K562 (cell line): ENCODE data around the gene MEIS1. TPM values are rescaled to one million over a fixed set of nuclear protein-coding genes. Genes with fewer than 3 reads are reported as not detected.

Experiments used
- ATAC-seq: fragments of 200-7000 bp; cut with Tn5 transposase; 3 replicates; pipeline ENCODE4 v1.9.1; 2020; ENCODE audit warnings: moderate library complexity
- BruUV-seq: library from RNA; stranded (reverse); fragments of 400-500 nt; replicated peaks from 2 replicates; lab custom pipeline; 2021; lab: Mats Ljungman, UMichigan
- CTCF ChIA-PET: fragments of 300-600 bp; formaldehyde crosslinking; extraction: SDS; loops from one replicate; lab custom pipeline; 2021; ENCODE audit warnings: low intra/inter-chr PET ratio; lab: Yijun Ruan, JAX
- POLR2A ChIA-PET: fragments of 300-600, 350-650 bp; sonication (Branson Sonifier 250); formaldehyde crosslinking; extraction: SDS; loops from one replicate; lab custom pipeline; 2021; ENCODE audit warnings: antibody characterized with exemption, inconsistent platforms; lab: Yijun Ruan, JAX
- DNase-seq, 4 experiments: peaks; one replicate each; pipeline versions ENCODE4 v3.0.0 to v3.0.0-alpha.2; 2011 to 2018; ENCODE audit warnings: low spot score in 3 of 4, mixed read lengths in 3 of 4; ENCODE audit errors: extremely low read depth in 1 of 4
- FAIRE-seq: peaks from 2 replicates; lab custom pipeline; 2011; peaks lifted over from hg19 to GRCh38; lab: Jason Lieb, UNC
- H2AFZ ChIP-seq: 2 replicates; pipeline ENCODE4 v1.6.0; 2011; ENCODE audit warnings: low read depth, low read length, control low read depth, inconsistent platforms
- H3K27ac ChIP-seq: fragments of 200-600 bp; 3 replicates; pipeline ENCODE4 v1.8.0; 2011; ENCODE audit warnings: low read depth, mild to moderate bottlenecking, control low read depth, inconsistent platforms, low read length, moderate library complexity, mixed read lengths; ENCODE audit errors: extremely low read depth
- H3K27me3 ChIP-seq, 2 experiments: fragments of 300-600 bp in 1 of 2; 2 replicates in 1 of 2; 3 replicates in 1 of 2; pipeline versions ENCODE4 v1.6.0 to v1.8.0; 2011; ENCODE audit warnings: inconsistent platforms in 2 of 2, low read length in 2 of 2, mild to moderate bottlenecking in 1 of 2, mixed read lengths in 1 of 2, moderate library complexity in 1 of 2; ENCODE audit not compliant: control insufficient read depth in 2 of 2, insufficient read depth in 2 of 2
- H3K36me3 ChIP-seq: fragments of 300-600 bp; 3 replicates; pipeline ENCODE4 v1.8.0; 2011; ENCODE audit warnings: mild to moderate bottlenecking, low read length, inconsistent platforms; ENCODE audit not compliant: control insufficient read depth, insufficient read depth
- H3K4me1 ChIP-seq, 2 experiments: fragments of 200-600 bp in 1 of 2; replicated peaks in 1 of 2; 2 replicates in 1 of 2; 3 replicates in 1 of 2; pipeline versions ENCODE4 v1.5.1 to v1.8.0; 2011; ENCODE audit warnings: inconsistent platforms in 2 of 2, low read length in 2 of 2, mild to moderate bottlenecking in 1 of 2, mixed read lengths in 1 of 2, moderate library complexity in 1 of 2; ENCODE audit not compliant: control insufficient read depth in 2 of 2, insufficient read depth in 2 of 2
- H3K4me2 ChIP-seq: 2 replicates; pipeline ENCODE4 v1.6.1; 2011; ENCODE audit warnings: low read length, control low read depth, inconsistent platforms, mixed read lengths; ENCODE audit not compliant: insufficient read depth
- H3K4me3 ChIP-seq: fragments of 200-600 bp; sonication (generic), shearing (Covaris generic); 2 replicates; pipeline ENCODE4 v1.5.1; 2016; ENCODE audit warnings: control low read depth, inconsistent platforms
- H3K79me2 ChIP-seq: fragments of 200-600 bp; 3 replicates; pipeline ENCODE4 v1.8.0; 2011; ENCODE audit warnings: low read length, inconsistent platforms; ENCODE audit not compliant: control insufficient read depth, insufficient read depth
- H3K9ac ChIP-seq, 2 experiments: 2 replicates each; pipeline versions ENCODE4 v1.6.0 to v1.6.1; 2011; ENCODE audit warnings: low read depth in 2 of 2, low read length in 2 of 2, control low read depth in 1 of 2, inconsistent platforms in 1 of 2, mild to moderate bottlenecking in 1 of 2, mixed read lengths in 1 of 2; ENCODE audit not compliant: insufficient read depth in 1 of 2
- H3K9me1 ChIP-seq: one replicate; pipeline ENCODE4 v1.6.0; 2011; ENCODE audit warnings: inconsistent platforms, mild to moderate bottlenecking, low read length, moderate library complexity; ENCODE audit not compliant: control insufficient read depth, insufficient read depth
- H3K9me3 ChIP-seq: replicated peaks from 2 replicates; pipeline ENCODE4 v1.5.1; 2011; ENCODE audit warnings: low read depth, low read length, inconsistent platforms; ENCODE audit not compliant: control insufficient read depth, insufficient read depth
- H4K20me1 ChIP-seq: replicated peaks from 2 replicates; pipeline ENCODE4 v1.6.1; 2011; ENCODE audit warnings: low read length, inconsistent platforms, mixed read lengths; ENCODE audit not compliant: control insufficient read depth, insufficient read depth
- CREB1 ChIP-seq, 2 experiments: sonication (generic) in 1 of 2; formaldehyde crosslinking in 1 of 2; IDR thresholded peaks; 2 replicates each; pipeline versions ENCODE4 v1.6.1 to v1.8.0; 2012 to 2022; ENCODE audit warnings: inconsistent platforms in 1 of 2, mild to moderate bottlenecking in 1 of 2, missing genetic modification reagents in 1 of 2, moderate library complexity in 1 of 2
- GABPB1 ChIP-seq: sonication (generic); formaldehyde crosslinking; IDR thresholded peaks from 2 replicates; pipeline ENCODE4 v1.8.0; 2022; ENCODE audit warnings: mild to moderate bottlenecking, missing genetic modification reagents
- HDGF ChIP-seq: fragments of 450-650 bp; IDR thresholded peaks from 2 replicates; pipeline ENCODE4 v1.6.1; 2016
- MAFG ChIP-seq: fragments of 450-650 bp; conservative IDR thresholded peaks from 2 replicates; pipeline ENCODE4 v1.6.1; 2016; ENCODE audit warnings: missing genetic modification characterization, missing compliant biosample characterization
- PCBP1 ChIP-seq: fragments of 200-400 bp; formaldehyde crosslinking; IDR thresholded peaks from 2 replicates; pipeline ENCODE4 v1.6.1; 2018; ENCODE audit warnings: mild to moderate bottlenecking, low read depth, low read length; ENCODE audit not compliant: poor library complexity, severe bottlenecking
- RFX7 ChIP-seq: fragments of 250-450 bp; sonication (Bioruptor Pico); IDR thresholded peaks from 2 replicates; pipeline ENCODE4 v1.5.1; 2021; ENCODE audit warnings: mild to moderate bottlenecking
- SNRNP70 ChIP-seq: fragments of 200-400 bp; formaldehyde crosslinking; optimal IDR thresholded peaks from 2 replicates; pipeline ENCODE3; 2017; ENCODE audit warnings: low read depth, low read length
- TCF7L2 ChIP-seq: fragments of 150-350 bp; IDR thresholded peaks from 2 replicates; pipeline ENCODE4 v1.6.1; 2016; ENCODE audit warnings: low read depth, mild to moderate bottlenecking, low read length, moderate library complexity
- ZBTB8A ChIP-seq: fragments of 450-650 bp; IDR thresholded peaks from 2 replicates; pipeline ENCODE4 v1.6.1; 2018; ENCODE audit warnings: mild to moderate bottlenecking, moderate library complexity; ENCODE audit not compliant: partially characterized antibody
- ZNF316 ChIP-seq: fragments of 450-650 bp; IDR thresholded peaks from 2 replicates; pipeline ENCODE4 v1.6.1; 2016
- WGBS: fragments of 100-300 bp; shearing (Covaris generic); methylation state at CpG from one replicate; pipeline ENCODE4 v1.1.6; 2016; ENCODE audit warnings: low coverage, mixed read lengths; ENCODE audit not compliant: insufficient coverage; ENCODE audit errors: missing lambda C conversion rate; 5-methylcytosine and 5-hydroxymethylcytosine counted together
- in situ Hi-C: fragments of 300-500 bp; cut with MboI; formaldehyde crosslinking; loops from 4 replicates; pipeline ENCODE4 v1.15.0; 2018; ENCODE audit warnings: inconsistent platforms, mixed read lengths
- intact Hi-C: fragments of 100-400 bp; cut with micrococcal nuclease; formaldehyde crosslinking; loops from 2 replicates; pipeline ENCODE4 v1.14.2; 2022
- polyA plus RNA-seq, 8 experiments: library from polyadenylated mRNA; depleted of rRNA in 4 of 8; stranded (reverse) in 5 of 8; unstranded in 3 of 8; fragments of >200 nt; fragmentation: Nextera tagmentation in 2 of 8; fragmentation: Illumina TruSeq in 1 of 8; extraction: Ambion mirVana in 2 of 8; extraction: Trizol in 1 of 8; gene quantifications; 2 replicates each; pipeline versions ENCODE4 v1.2.1 to v1.2.3, GENCODE V29; 2011 to 2014; ENCODE audit warnings: inconsistent platforms in 1 of 8, missing spikeins in 1 of 8
- total RNA-seq, 7 experiments: library from RNA; depleted of rRNA in 6 of 7; stranded (reverse); fragments of >200 nt in 6 of 7; fragmentation: Illumina TruSeq in 2 of 7; extraction: Trizol in 2 of 7; gene quantifications; 2 replicates each; pipeline versions ENCODE4 v1.2.1 to v1.2.3, GENCODE V29; 2011 to 2021; ENCODE audit warnings: low replicate concordance in 1 of 7
- TF ChIP-seq, protein P1 (sequence below): fragments of 150-350 bp; conservative IDR thresholded peaks from 2 replicates; pipeline ENCODE4 v1.6.1; 2014; ENCODE audit warnings: low read length
- TF ChIP-seq, protein P2 (sequence below): fragments of 450-650 bp; formaldehyde crosslinking; IDR thresholded peaks from 2 replicates; pipeline ENCODE4 v1.4.0; 2020; ENCODE audit warnings: mild to moderate bottlenecking, moderate library complexity
- TF ChIP-seq, protein P3 (sequence below): fragments of 450-650 bp; IDR thresholded peaks from 2 replicates; pipeline ENCODE4 v1.7.1; 2018; ENCODE audit warnings: mild to moderate bottlenecking, low read depth; ENCODE audit not compliant: partially characterized antibody

MEIS1 gene
- total and polyA plus RNA-seq, 9 of the 15 experiments (the other 6 are each of a cell fraction or from before 2014, with no cell fraction given): 2.3 to 9.0 (median 5.9) TPM

DNA sequence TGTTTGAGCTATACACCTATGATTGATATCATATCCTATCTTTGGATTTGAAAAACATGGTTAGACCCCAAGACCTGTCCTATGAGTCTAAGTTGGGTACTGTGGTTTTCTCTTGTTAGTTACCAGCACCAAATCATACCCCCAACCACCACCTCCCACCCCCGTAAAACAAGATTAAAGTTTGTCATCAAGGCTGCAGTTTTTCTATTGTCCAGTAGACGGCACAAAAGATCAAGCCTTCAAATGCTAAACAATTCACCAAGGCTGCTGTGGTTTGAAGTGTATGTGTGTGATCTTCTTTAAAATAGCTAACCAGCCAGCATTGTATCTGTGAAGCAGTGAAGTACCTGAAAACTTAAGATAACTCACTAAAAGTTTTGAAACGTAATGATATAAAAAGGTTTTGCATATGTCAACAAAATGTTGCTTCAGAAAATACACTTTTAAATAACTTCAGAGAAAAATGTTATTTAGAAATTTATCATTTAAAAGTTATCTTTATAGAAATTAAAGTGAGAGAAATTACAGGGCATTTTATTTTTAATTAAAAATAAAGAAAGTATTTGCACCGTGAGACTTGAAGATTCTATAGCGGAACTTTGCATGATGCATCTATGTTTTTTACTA, 5.8 kb upstream of the MEIS1 start:
- FAIRE-seq (peak; percentile 97), ATAC-seq (peak; percentile 27; the same call in 2 of the 3 replicates), DNase-seq (peak; percentile 36 to 73 (median 45))
- no peak overlapping the region for H2AFZ ChIP-seq
- H3K9ac ChIP-seq: no peak overlapping the region
- H3K79me2 ChIP-seq: no peaks in the 10 kb centered on the region
- no peaks in the 10 kb centered on the region for H3K36me3 ChIP-seq
- H3K4me2 ChIP-seq: no peak overlapping the region
- H3K27ac ChIP-seq: no peak overlapping the region
- H3K4me1 ChIP-seq: peaks cover 0 to 30% of the 10 kb centered on the region in 2 experiments; a peak in 3 of 5 replicates
- H4K20me1 ChIP-seq: no peaks in the 10 kb centered on the region
- H3K27me3 ChIP-seq: peaks cover 13 to 23% of the 10 kb centered on the region in 2 experiments; a peak in 4 of 5 replicates
- WGBS: 15% methylated on average over 5 of the region's 5 CpGs
- POLR2A ChIA-PET: interaction anchor here (0.5 to 0.7 kb wide), 3 partner anchors 10 to 1135 kb away, joined by 3 read pairs; no protein-coding TSS in a partner anchor
- no TSS peak for BruUV-seq
- no peaks in the 10 kb centered on the region for H3K9me3 ChIP-seq
- intact Hi-C loops: loop anchor here (1.0 to 10.0 kb wide), 3 partner anchors 146 to 1603 kb away; no protein-coding TSS in a partner anchor
- CTCF ChIA-PET: interaction anchor here (1.8 kb wide), 1 partner anchor 146 kb away, joined by 22 read pairs; no protein-coding TSS in a partner anchor
- H3K4me3 ChIP-seq: no peak overlapping the region
- no peaks in the 10 kb centered on the region for H3K9me1 ChIP-seq
- in situ Hi-C loops: loop anchor here (5.0 kb wide), 1 partner anchor 148 kb away; no protein-coding TSS in a partner anchor
- TF ChIP-seq, protein P1, sequence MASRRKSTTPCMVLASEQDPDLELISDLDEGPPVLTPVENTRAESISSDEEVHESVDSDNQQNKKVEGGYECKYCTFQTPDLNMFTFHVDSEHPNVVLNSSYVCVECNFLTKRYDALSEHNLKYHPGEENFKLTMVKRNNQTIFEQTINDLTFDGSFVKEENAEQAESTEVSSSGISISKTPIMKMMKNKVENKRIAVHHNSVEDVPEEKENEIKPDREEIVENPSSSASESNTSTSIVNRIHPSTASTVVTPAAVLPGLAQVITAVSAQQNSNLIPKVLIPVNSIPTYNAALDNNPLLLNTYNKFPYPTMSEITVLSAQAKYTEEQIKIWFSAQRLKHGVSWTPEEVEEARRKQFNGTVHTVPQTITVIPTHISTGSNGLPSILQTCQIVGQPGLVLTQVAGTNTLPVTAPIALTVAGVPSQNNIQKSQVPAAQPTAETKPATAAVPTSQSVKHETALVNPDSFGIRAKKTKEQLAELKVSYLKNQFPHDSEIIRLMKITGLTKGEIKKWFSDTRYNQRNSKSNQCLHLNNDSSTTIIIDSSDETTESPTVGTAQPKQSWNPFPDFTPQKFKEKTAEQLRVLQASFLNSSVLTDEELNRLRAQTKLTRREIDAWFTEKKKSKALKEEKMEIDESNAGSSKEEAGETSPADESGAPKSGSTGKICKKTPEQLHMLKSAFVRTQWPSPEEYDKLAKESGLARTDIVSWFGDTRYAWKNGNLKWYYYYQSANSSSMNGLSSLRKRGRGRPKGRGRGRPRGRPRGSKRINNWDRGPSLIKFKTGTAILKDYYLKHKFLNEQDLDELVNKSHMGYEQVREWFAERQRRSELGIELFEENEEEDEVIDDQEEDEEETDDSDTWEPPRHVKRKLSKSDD: no peak
- peak; percentile 11; the same call in 1 of the 2 replicates for TF ChIP-seq ZNF316
- TF ChIP-seq GABPB1 (CRISPR knock-in tag): no peak
- no peak for TF ChIP-seq PCBP1
- no peak for TF ChIP-seq RFX7 (CRISPR knock-in tag)
- no peak for TF ChIP-seq HDGF
- TF ChIP-seq SNRNP70: no peak
- TF ChIP-seq TCF7L2: no peak
- no peak for TF ChIP-seq MAFG (tag)
- no peak for TF ChIP-seq CREB1 (IDR thresholded peaks at IDR 0.05)
- no peak for TF ChIP-seq CREB1 (CRISPR knock-in tag; IDR thresholded peaks at IDR 0.05)
- TF ChIP-seq, protein P2, sequence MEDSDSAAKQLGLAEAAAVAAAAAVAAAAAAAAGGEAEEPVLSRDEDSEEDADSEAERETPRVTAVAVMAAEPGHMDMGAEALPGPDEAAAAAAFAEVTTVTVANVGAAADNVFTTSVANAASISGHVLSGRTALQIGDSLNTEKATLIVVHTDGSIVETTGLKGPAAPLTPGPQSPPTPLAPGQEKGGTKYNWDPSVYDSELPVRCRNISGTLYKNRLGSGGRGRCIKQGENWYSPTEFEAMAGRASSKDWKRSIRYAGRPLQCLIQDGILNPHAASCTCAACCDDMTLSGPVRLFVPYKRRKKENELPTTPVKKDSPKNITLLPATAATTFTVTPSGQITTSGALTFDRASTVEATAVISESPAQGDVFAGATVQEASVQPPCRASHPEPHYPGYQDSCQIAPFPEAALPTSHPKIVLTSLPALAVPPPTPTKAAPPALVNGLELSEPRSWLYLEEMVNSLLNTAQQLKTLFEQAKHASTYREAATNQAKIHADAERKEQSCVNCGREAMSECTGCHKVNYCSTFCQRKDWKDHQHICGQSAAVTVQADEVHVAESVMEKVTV: peak; percentile 91
- TF ChIP-seq, protein P3, sequence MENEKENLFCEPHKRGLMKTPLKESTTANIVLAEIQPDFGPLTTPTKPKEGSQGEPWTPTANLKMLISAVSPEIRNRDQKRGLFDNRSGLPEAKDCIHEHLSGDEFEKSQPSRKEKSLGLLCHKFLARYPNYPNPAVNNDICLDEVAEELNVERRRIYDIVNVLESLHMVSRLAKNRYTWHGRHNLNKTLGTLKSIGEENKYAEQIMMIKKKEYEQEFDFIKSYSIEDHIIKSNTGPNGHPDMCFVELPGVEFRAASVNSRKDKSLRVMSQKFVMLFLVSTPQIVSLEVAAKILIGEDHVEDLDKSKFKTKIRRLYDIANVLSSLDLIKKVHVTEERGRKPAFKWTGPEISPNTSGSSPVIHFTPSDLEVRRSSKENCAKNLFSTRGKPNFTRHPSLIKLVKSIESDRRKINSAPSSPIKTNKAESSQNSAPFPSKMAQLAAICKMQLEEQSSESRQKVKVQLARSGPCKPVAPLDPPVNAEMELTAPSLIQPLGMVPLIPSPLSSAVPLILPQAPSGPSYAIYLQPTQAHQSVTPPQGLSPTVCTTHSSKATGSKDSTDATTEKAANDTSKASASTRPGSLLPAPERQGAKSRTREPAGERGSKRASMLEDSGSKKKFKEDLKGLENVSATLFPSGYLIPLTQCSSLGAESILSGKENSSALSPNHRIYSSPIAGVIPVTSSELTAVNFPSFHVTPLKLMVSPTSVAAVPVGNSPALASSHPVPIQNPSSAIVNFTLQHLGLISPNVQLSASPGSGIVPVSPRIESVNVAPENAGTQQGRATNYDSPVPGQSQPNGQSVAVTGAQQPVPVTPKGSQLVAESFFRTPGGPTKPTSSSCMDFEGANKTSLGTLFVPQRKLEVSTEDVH: no peak
- TF ChIP-seq ZBTB8A: no peak
